Limb (tissue), 2 donors: ENCODE data around the gene CCR9.
"Not testable (repeated sequence)": the region's sequence is repeated elsewhere in the genome, so short reads cannot be mapped to it uniquely, and the experiment has no call there.

Experiments used
- DNase-seq, 2 donors: peaks; one replicate each; pipeline ENCODE4 v3.0.0-alpha.2; 2016; ENCODE audit errors: extremely low spot score in 2 of 2

Gene CCR9, protein sequence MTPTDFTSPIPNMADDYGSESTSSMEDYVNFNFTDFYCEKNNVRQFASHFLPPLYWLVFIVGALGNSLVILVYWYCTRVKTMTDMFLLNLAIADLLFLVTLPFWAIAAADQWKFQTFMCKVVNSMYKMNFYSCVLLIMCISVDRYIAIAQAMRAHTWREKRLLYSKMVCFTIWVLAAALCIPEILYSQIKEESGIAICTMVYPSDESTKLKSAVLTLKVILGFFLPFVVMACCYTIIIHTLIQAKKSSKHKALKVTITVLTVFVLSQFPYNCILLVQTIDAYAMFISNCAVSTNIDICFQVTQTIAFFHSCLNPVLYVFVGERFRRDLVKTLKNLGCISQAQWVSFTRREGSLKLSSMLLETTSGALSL

DNA sequence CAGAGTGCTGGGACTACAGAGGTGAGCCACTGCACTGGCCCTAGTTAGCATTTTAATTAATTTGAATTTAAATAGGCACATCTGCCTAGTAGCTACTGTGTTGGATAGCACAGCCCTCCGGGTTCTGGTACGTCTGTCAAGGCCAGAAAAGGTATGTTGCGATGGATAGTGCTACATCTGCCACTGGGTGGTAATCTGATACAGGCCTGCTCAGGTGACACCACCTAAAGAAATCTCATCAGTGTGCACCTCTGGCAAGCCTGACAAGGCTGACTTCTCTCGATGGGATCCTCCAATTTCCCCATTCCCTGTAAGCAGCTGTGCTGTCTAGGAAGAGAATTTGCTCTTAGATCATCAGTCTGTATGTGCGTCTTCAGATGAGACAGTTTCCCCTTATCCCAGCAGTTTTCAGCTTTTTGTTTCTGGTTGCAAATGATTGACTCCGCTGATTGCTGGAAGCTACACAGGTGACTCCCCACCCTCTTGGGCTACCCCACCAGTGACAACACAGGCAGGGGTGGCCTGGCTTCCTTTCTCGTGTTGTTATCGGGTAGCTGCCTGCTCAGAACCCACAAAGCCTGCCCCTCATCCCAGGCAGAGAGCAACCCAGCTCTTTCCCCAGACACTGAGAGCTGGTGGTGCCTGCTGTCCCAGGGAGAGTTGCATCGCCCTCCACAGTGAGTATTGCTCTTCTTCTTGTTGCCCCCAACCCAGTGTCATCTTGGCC, at the start of gene CCR9:
Gene CCR9, plus strand, starts transcription at position 565 of the 727 bp plus-strand sequence. CDS start 8,391 bp downstream, outside the sequence.
- no peak for DNase-seq

DNA sequence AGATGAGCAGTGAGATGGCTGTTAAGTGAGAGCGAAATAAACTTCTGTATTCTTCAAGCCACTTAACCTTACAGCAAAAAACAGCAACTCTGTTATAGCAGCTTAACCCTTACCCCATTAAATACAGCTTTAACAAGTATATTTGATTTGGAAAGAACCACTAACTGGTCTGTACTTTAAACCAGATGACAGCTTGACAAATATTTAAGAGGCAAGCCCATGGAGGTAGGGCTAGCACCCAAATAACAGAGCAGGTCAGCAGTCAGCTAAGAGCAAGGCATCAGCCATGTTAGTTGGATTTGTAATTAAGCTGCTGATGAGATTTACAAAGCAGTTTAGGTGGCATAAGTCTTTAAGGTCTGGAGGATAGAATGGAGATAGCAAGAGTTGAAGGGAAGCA, 47.9 kb upstream of the CCR9 start:
- no peak for DNase-seq

DNA sequence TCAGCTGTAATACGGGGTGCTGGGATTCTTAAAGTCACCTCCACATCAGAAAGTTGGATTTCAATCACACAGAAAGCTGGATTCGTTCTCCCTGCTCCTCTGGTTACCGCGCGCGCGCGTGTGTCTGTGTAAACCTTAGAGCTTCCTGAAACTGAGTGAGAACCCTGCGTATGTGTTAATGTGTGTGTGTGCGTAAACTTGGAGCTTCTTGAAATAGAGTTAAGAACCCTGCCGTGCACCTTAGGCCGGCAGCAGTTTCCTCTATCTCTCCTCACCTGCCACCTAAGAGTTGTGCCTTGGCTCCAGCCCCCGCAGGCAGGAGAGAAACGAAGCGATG, 45.0 kb upstream of the CCR9 start:
- DNase-seq, result no peak

DNA sequence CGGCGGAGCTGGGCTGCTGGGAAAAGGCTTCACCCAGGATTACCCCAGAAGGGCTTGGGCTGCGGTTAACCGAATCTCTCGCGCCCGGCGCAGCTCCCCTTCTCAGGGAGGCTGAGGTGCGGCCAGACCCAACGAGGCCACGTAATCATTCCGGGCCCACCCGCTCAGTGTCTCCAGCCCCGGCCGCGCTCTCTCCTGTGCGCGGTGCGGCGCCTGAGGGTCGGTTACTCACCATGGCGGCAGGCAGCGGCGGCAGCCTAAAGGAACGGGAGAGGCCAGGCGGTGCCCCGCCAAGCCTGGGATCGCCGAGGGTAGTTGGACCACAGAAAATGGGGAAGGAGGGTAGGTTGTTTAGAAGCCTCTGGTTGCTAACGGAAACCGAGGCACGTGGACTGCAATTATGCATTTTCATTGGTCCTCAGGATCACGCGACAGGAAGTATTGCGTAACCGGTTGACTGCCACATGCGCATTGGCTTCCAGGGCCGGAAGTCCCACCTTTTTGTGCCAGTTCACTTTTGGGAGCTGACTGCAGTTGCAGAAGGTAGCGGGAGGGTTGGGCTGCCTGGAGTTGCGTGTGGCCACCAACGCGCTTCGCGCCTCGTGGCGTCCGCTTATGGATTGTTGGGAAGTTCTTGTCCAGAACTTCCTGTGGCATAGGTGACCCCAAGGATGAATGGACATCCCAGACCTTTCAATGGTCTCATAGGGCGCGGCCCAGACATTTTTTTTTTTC, 44.4 kb upstream of the CCR9 start, which contains the start of gene LZTFL1:
Gene LZTFL1, minus strand, starts transcription at position 363 of the 735 bp plus-strand sequence. Its CDS starts 128 bp downstream, at position 235.
- peak; percentile 92 to 95 for DNase-seq

DNA sequence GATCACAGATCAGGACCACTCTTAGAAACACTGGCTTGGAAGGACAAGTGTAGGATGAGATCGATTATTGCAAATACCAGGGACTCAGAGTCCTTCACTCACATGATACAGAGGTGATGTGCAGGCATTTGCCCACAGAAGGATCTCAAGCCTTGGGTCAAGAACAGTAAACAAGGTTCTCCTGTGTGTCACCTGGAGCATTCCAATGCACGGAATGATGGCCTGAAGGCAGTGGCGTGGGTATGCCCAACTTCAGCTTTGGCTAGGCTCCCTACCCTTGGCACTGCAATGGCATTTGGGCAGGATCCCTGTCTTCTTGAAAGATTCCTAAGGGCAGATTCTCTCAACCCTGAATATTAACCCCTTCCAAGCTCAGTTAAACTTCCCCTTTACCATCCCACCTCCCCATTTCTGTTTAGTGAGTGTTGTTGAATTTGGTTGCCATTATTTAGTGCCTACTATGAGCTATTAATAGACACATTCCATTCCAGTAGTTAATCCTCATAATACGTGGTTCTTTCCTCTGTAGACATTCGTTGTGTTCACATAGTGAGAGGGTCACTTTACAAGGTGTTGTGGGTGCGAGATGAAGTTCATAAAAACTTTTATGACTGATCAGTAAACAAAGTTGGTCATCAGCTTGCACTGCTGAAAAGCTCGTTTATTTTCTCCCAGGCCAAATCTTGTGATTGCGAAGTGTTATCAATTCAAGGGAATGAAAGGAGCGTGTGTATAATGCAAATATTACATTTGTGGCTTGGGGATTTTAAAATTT, 43.3 kb upstream of the CCR9 start:
- no peak for DNase-seq

DNA sequence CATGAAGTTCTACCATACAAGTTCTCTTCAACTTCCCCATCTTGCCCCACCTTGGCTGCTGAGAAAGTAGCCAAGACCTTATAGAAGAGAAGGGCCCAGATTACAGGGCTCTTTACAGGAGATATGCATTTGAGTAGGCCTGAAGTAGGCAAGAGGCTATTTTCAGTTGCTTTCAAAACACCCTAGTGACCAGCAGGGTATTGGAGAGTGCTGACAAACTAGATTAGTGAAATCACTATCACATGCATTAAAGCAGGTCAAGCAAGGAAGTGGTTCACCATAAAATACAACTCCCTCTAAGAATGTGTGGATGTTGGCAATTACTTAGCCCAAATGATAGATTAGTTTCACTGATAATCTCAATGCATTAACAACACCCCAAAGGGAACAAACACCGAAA, 41.7 kb upstream of the CCR9 start:
- DNase-seq, result no peak

DNA sequence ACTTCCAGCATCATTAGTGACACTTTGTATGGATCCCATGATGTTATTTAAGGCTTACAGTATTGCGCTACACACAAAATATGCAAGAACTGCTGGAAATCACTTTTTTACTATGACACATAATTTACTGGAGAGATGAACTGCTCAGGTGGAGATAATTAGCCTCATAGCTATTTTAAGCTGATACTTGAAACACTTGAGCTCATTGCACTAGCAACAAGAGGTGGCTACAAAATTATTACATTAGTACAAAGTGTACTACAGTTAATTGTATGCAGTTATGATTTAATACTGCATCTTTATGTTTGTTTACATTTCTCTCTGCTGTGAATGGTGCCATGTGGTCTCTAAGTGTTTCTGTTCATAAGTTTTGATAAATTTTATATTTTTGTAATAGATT, 38.0 kb upstream of the CCR9 start:
- no peak for DNase-seq

DNA sequence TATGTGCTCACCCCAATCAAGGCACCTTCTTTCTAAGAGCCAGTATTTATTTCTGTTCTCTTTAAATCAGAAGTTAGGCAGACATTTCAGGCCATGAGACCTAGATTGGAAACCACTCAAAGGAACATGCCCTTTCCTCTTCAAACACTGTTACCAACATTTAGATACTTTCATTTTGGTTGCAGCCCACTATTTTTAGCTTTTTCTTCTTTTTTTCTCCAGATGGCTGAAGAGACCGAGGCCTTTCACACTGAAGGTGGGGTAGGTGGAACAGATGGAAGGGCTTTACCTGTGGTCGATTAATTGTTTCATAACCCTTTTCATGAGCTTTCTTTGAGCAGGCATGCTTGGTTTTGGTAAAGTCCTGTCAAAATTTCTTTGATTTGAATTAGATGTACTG, 33.5 kb upstream of the CCR9 start:
- DNase-seq, result no peak

DNA sequence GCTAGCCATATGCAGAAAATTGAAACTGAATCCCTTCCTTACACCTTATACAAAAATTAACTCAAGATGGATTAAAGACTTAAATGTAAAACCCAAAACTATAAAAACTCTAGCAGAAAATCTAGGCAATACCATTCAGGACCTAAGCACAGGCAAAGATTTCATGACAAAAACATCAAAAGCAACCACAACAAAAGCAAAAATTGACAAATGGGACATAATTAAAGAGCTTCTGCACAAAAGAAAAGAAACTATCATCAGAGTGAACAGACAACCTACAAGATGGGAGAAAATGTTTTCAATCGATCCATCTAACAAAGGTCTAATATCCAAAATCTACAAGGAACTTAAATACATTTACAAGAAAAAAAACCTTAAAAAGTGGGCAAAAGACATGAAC, 30.0 kb upstream of the CCR9 start:
- not testable (repeated sequence) for DNase-seq

DNA sequence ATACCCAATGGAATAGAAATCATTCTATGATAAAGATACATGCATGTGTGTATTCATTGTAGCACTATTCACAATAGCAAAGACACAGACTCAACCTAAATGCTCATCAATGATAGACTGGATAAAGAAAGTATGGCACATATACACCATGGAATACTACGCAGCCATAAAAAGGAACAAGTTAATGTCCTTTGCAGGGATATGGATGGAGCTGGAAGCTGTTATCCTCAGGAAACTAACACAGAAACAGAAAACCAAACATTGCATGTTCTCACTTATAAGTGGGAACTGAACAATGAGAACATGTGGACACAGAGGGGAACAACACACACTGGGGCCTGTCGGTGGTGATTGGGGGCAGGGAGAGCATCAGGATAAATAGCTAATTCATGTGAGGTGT, 29.3 kb upstream of the CCR9 start:
- not testable (repeated sequence) for DNase-seq

DNA sequence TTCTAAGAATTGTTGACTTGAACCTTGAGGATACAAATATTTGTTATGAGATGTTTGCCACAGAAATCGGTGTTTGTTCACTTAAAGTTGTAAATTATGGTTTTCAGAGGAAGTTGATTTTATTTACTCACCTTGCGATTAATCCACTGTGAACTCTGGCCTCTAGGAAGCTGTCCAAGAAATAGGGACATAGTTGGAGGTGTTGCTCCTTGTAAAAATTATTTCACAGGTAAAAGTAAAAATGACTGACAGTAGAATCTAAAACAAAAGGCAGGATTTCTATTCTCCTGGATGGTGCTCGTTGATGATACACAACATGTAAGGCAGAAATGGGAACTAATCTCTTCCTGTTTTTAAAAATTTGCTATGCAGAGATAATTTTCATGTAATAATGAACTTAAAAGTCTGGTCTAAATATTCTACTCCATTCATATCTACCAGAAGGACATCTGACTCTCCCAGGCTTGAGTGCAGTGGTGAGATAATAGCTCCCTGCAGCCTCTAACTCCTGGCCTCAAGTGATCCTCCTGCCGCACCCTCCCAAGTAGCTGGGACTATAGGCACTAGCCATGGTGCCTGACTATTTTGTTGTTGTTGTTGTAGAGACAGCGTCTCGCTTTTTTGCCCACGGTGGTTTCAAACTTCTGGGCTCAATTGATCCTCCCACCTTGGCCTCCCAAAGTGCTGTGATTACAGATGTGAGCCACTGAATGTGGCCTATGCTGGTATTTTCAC, 27.4 kb upstream of the CCR9 start:
- DNase-seq, result no peak

DNA sequence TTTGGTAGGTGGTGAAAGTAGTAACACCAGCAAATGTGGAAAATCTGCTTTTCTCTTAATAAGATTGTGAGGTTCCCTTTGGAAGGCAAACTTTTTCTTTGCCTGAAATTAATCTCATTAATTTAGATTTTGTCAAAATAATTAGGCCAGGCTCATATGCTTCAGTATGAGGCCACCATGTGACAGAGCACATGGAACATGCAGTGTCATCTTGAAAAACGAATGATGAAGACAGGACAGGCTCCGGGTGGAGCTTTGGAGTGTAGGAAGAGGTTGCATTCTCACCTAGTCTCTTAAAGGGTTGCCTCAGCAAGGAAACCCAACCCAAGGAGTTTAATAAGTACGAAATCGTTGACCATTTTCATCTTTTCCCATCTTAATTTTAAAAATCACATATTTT, 25.9 kb upstream of the CCR9 start:
- DNase-seq, result no peak

DNA sequence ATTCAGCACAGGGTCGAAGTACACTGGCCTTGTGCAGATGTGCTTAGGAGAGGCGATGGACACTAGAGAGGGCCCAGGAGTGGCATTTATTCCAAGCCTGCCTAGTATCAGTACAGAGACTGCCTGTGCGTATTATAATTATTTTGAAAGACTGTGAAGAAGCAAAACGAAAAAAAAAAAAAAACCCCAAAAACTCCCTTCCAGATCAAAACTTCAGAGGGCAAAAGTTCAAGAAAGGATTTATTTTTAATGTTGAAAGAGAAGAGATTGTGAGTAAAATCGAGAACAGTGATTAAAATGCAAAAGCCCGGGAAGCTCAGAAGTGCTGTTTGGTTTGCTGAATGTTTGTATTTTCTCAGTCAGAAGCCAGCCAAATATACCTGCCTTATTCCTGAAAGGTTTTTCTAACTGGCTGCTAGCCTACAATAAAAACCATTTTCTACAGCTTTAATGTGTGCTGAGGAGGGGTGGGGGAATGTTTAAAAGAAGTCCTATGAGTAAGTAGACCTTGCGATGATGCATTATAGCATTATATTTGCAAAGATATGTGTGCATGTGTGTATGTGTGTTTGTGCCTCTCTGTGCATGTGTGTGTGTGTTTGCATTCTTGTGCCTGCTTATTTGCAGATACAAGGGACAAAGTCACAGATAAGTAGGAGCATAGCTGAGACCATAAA, 25.2 kb upstream of the CCR9 start:
- no peak for DNase-seq

DNA sequence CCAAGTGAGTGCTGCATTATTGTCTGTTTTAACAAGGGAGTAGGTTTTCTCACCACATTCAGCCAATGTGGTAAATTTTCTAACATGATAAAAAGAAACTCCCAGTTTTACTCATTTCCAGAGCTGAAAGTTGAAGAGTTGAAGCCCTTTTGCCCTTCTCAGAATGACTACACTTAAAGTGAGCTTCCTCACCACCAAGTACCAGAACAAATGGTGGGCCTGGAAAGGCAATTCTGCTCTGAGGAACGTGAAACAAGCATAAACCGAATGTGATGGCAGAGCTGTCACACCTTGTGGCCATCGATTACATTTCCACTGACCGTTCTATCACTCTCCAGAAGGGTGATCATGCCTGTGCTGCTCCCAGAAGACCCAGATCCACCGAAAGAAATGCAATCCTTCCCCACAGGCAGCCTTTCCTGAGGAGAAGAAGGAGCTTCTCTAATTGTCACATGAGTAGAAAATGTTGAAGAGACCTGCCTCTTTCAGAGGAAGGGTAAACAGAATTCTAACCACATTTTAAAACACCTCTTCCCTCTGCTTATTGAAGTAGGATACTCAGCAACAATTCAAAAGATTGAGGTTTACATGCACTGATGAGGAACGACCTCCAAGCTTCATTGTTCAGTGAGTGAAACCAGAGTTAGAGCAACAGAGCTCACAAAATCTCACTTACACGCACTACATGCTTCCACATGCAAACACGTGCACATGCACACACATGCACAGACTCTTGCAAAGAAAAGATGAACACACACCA, 21.4 kb upstream of the CCR9 start:
- no peak for DNase-seq

DNA sequence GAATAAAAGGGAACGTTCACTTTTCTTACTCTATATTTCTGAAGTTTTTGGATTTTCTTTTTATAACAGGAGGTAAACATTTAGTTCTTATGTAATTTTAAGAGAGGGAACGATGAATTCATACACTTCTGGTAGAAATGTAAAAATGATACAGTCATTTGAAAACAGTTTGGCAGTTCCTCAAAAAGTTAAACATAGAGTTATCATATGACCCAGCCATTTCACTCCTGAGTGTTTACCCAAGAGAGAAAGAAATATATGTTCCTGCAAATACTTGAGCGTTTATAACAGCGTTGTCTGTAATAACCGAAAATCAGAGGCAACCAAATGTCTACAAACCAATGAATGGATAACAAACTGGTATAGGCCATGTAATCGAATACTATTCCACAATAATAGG, 20.8 kb upstream of the CCR9 start:
- no peak for DNase-seq

DNA sequence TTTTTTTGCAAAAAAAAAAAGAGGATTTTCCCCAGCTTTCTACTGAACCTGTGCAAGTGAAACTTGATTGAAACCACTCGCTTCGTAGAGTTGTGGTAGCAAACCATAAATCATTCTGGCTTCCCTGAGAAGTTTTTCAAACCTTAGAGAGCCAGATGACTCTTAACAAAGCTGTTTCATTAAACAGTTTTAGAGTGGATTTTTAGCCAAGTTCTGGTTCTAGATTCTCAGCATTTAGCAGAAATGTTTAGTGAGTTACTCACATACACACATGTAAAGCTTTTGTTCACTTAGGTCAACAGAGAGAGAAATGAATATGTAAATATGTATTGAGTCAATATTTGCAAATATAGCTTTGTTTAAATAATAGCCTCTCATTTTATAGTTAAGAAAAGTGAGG, 18.1 kb upstream of the CCR9 start:
- DNase-seq, result no peak

DNA sequence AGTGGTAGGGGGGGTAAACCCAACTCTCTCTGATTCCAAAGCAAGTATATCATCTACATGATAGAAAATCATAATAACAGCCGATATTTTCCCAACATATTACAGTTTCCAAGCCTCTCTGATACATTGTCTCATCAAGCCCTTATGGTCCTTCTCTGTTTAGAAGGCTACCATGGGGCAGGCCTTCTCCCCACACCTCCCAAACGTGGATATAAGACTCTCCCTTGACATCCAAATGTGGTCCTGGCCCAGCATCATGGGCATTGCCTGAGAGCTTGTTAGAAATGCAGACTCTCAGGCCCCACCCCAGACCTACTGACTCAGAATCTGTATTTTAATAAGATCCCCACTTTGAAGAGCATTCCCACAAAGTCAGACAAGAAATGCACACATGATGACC, 17.7 kb upstream of the CCR9 start:
- no peak for DNase-seq

DNA sequence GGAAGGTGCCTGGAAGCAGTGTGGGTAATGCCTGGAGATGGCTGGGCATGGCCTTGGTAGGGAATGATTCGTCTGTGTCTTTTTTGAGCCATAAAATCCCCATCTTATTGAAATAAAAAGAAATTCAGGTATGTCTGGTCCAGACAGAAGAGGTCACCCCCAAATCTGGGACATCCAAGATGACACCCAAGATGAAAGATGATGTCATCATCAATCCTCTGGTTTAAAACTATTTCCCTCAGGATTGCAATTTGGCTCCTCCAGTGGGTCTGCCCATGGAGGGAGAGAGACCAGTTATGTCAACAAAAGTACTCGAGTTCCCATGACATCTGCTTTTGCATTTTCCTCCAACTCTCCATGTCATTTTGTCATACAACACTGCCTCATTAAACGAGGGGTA, 16.7 kb upstream of the CCR9 start:
- DNase-seq, result no peak

DNA sequence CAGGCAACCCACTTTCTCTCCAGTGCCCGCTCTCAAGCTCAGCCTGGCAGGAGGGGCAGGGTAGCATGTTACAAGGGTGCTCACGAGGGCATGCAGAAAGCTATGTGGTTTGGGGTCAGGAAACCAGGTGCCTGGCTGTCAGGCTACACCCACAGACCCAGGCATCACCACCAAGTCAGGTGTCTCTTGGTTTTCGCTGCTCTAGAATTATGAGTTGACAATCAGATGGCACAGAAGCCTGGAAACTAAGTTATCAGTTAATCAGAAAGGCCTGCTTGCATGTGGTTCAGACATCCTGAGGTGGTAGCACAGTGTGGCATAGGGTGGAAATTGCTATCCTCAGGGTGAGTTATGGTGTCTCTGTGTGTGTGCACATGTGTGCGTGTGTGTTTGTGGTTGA, 16.2 kb upstream of the CCR9 start:
- no peak for DNase-seq

DNA sequence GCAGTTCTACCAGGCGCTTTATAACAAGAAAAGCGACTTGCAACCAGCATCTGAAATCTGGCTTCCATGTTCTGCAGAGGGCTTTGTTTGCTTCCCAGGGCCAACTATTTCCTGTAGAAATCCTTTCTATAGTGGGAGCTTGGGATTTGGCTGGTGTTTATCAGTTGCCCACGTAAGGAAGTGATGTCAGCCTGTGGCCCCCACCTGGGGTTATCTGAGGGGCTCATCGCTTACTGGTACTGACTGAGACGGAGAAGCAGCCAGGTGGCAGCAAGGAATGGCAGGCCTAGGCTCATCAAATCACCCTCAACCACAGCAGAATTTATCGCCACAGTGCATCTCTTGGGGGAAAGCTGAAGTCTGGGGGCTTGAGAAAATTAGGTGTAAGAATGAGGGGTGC, 14.6 kb upstream of the CCR9 start:
- DNase-seq, result no peak
